H7 (cell line): ENCODE measurements around the gene DCXR. TPM values are rescaled to one million over a fixed set of nuclear protein-coding genes. Genes with fewer than 3 reads are reported as not detected.

Experiments
- DNase-seq: peaks from one replicate; pipeline ENCODE4 v3.0.0; 2012
- H3K27me3 ChIP-seq: 2 replicates; pipeline ENCODE4 v1.6.0; 2011; ENCODE audit warnings: mild to moderate bottlenecking, low read length; ENCODE audit not compliant: control insufficient read depth, insufficient read depth
- H3K36me3 ChIP-seq: replicated peaks from 2 replicates; pipeline ENCODE4 v1.5.1; 2011; ENCODE audit warnings: low read length; ENCODE audit not compliant: control insufficient read depth, insufficient read depth
- H3K4me3 ChIP-seq: 2 replicates; pipeline ENCODE4 v1.5.1; 2011; ENCODE audit warnings: low read depth, mild to moderate bottlenecking, control low read depth, low read length, moderate library complexity; ENCODE audit not compliant: insufficient read depth
- total RNA-seq: library from RNA; depleted of rRNA; stranded (reverse); fragments of >200 nt; shearing (Covaris generic); gene quantifications from 2 replicates; pipeline ENCODE4 v1.2.3, GENCODE V29; 2014

DCXR gene
- total RNA-seq, 1 experiment from 2014 or later = 110 TPM

DNA sequence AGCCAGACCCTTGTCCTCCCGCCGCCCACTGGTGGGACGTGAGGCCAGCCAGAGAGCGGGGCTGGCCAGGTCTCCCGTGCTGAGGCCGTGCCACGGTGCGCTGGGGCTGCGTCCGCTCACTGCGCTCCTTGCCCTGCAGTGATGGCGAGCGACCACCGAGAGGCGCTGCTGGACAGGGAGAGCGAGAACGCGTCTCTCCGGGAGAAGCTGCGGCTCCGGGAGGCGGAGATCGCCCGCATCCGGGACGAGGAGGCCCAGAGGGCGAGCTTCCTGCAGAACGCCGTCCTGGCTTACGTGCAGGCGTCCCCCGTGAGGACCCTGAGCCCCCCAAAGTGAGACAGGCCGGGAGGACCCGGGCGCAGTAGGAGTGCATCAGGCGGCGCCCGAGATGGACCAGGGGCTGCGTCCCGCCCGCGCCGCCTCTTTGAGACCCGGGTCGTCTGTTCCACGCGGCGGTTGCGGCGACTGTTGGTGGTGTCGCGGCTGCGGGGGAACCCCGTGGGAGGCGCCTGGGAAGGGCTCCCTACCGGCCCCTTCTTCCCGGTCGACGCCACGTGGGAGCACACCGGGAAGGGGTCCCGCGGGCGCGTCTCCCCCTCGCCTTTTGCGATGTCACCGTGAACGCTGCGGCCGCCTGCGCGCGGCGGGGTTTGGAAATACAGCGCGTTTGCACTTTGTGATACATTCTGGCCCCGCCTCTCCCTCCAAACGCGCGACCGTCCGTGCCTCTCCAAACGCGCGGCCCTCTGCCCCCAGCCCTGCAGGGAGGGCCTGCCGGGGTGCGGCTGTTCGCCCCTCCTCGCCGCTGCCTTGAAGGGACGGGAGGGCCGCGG lies 6.8 kb downstream of the DCXR start:
- Histone ChIP-seq H3K27me3 (no peaks in the 10 kb centered on the region; the same call in 1 of the 2 replicates), H3K4me3 (peak overlapping the region; percentile 60), H3K36me3 (peaks cover 6% of the 10 kb centered on the region)
- peak; percentile 97 for DNase-seq

DNA sequence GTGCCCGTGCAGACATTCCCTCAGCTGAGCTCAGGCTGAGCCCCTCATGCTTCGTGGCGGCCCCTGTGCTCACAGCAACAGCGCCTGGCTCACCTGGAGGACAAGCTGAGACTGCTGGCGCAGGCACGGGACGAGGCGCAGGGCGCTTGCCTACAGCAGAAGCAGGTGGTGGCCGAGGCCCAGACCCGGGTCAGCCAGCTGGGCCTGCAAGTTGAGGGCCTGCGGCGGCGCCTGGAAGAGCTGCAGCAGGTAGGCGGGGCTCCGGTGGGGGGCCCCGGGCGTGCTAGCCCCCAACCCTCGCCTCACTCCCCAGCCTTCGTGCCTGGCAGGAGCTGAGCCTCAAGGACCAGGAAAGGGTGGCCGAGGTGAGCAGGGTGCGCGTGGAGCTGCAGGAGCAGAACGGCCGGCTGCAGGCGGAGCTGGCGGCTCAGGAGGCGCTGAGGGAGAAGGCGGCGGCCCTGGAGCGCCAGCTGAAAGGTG lies 7.5 kb downstream of the DCXR start:
- H3K36me3 ChIP-seq = peaks cover 6% of the 10 kb centered on the region
- DNase-seq = no peak
- H3K27me3 ChIP-seq = no peaks in the 10 kb centered on the region; the same call in 1 of the 2 replicates
- H3K4me3 ChIP-seq = no peak overlapping the region; the same call in 1 of the 2 replicates

GRCh38 chr17:82029391-82029790 lies 8.1 kb downstream of the DCXR start:
- Histone ChIP-seq H3K36me3 (peaks cover 6% of the 10 kb centered on the region), H3K27me3 (no peaks in the 10 kb centered on the region; the same call in 1 of the 2 replicates), H3K4me3 (no peak overlapping the region)
- no peak for DNase-seq

DNA sequence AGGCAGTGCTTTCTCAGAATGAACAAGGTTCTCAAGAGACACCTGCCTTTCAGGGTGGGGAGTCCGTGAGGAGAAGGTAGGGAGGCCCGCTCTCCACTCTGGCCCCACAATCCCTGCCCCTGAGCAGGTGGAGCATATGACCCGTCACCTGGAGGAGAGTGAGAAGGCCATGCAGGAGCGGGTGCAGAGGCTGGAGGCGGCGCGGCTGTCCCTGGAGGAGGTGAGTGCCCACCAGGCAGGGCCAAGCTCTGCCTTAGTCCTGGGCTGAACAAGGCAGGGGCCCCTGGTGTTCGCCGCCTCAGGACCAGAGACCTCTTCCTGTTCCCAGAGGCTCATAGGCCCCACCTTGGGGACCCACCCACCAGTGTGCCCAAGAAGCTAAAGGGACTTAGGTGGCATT lies 8.5 kb downstream of the DCXR start:
- H3K27me3 ChIP-seq = no peaks in the 10 kb centered on the region; the same call in 1 of the 2 replicates
- no peak overlapping the region for H3K4me3 ChIP-seq
- H3K36me3 ChIP-seq = peaks cover 6% of the 10 kb centered on the region
- no peak for DNase-seq

DNA sequence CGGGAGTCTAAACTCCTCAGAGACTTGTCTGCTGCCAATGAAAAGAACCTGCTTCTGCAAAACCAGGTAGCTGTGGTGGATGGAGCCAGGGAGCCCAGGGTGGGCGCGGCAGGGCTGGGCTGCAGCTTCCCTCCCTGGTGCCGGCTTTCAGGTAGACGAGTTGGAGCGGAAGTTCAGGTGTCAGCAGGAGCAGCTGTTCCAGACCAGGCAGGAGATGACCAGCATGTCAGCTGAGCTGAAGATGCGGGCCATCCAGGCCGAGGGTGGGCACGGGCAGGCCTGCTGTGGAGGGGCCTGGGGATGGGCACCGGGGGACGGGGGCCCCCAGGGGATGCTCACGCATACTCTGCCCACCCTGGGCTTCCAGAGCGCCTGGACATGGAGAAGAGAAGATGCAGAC lies 9.3 kb downstream of the DCXR start:
- Histone ChIP-seq H3K27me3 (no peaks in the 10 kb centered on the region; the same call in 1 of the 2 replicates), H3K36me3 (peaks cover 6% of the 10 kb centered on the region), H3K4me3 (no peak overlapping the region)
- no peak for DNase-seq

- DNase-seq = no peak
- H3K4me3 ChIP-seq = no peak overlapping the region
- H3K36me3 ChIP-seq = peaks cover 6% of the 10 kb centered on the region
- no peaks in the 10 kb centered on the region; the same call in 1 of the 2 replicates for H3K27me3 ChIP-seq
These were observed 11.9 kb downstream of the DCXR start for GRCh38 chr17:82025401-82026107.

DNA sequence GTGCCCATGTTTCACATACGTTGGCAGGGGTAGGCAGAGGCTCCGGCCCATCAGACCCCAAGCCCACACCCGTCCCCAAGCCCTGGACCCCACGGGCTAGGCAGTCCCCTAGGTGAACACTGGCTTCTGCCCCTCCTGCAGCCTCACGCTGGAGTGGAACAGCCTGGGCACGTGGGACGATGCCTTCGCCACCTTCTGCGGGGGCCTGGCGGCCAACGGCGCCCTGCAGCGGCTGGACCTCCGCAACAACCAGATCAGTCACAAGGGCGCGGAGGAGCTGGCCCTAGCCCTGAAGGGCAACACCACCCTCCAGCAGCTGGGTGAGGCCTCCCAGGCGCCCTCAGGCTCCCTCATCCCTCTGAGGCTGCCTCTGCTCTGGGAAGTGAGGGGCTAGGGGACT lies 12.6 kb downstream of the DCXR start:
- DNase-seq = no peak
- Histone ChIP-seq H3K27me3 (no peaks in the 10 kb centered on the region; the same call in 1 of the 2 replicates), H3K36me3 (peaks cover 6% of the 10 kb centered on the region), H3K4me3 (no peak overlapping the region)

- DNase-seq = peak; percentile 84
These were observed 13.9 kb downstream of the DCXR start for GRCh38 chr17:82023447-82024241.

GRCh38 chr17:82022981-82023446 lies 14.5 kb downstream of the DCXR start, which contains the start of gene LRRC45:
LRRC45 (plus strand) TSS chr17:82023305; CDS start chr17:82023644, 339 bp downstream.
- peak; percentile 100 for DNase-seq
- Histone ChIP-seq H3K27me3 (no peaks in the 10 kb centered on the region; the same call in 1 of the 2 replicates), H3K36me3 (peaks cover 6% of the 10 kb centered on the region), H3K4me3 (peak within 1 kb of the TSS; percentile 97)

More at GRCh38 chr17:82023447-82024241, 13.9 kb downstream of the DCXR start:
- Histone ChIP-seq H3K36me3 (peaks cover 6% of the 10 kb centered on the region), H3K27me3 (no peaks in the 10 kb centered on the region; the same call in 1 of the 2 replicates), H3K4me3 (peak overlapping the region; percentile 77)

DNA sequence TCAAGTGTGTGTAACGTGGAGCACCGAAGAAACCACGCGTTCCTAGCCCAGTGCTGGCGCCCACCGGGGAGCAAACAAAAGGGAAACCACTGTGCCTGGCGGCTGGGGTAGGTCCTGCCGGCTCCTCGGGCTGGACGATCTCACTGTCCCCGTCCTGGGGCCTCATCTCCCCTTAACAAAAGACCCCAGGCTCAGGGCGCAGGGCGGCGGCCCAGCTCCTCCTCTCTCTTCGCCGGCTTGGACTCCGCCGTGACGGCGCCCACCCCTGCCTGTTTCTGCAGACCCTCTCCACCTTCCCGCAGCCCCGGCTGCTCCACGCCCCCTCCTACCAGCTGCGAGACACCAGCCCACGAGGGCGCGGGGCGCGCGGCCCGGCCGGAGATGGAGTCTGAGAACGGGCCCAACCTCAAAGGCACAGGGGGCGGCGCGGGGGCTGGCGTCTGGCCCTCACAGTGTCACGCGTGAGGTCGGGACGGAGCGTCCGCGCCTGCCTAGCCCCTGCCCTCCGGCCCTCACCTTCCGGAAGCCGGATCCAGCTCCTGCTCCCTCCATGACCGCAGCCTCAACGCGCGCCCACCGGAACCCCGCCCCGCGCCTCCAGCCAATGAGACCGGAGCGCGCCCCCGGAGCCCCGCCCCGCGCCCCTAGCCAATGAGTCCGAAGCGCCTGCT lies 15.1 kb downstream of the DCXR start, which contains the start of gene CENPX:
CENPX (minus strand) TSS at position 569 of the 671 bp plus-strand sequence; CDS start at position 552, 17 bp downstream.
- DNase-seq = peak; percentile 83
- Histone ChIP-seq H3K36me3 (peaks cover 3% of the 10 kb centered on the region), H3K4me3 (peak within 1 kb of the TSS; percentile 97), H3K27me3 (no peaks in the 10 kb centered on the region; the same call in 1 of the 2 replicates)

- Histone ChIP-seq H3K4me3 (peak overlapping the region; percentile 97), H3K27me3 (no peaks in the 10 kb centered on the region; the same call in 1 of the 2 replicates), H3K36me3 (peaks cover 3% of the 10 kb centered on the region)
- no peak for DNase-seq
These were observed 15.6 kb downstream of the DCXR start for GRCh38 chr17:82021900-82022309.

- peak; percentile 80 for DNase-seq
These were observed 16.2 kb downstream of the DCXR start for GRCh38 chr17:82021107-82021899.

More at GRCh38 chr17:82021107-82021899, 16.2 kb downstream of the DCXR start:
- no peaks in the 10 kb centered on the region; the same call in 1 of the 2 replicates for H3K27me3 ChIP-seq
- H3K36me3 ChIP-seq = peaks cover 1% of the 10 kb centered on the region; the same call in 1 of the 2 replicates
- peak overlapping the region; percentile 3; the same call in 1 of the 2 replicates for H3K4me3 ChIP-seq
